SJCRH30 (cell line): ENCODE results near the gene EML3. TPM values are rescaled to one million over a fixed set of nuclear protein-coding genes. Genes with fewer than 3 reads are reported as not detected.
"Not testable (repeated sequence)": the region's sequence is repeated elsewhere in the genome, so short reads cannot be mapped to it uniquely, and the experiment has no call there.

Source experiments
- DNase-seq, 2 experiments: peaks; one replicate each; pipeline ENCODE4 v3.0.0-alpha.2; 2015 to 2020
- H3K27ac ChIP-seq: fragments of 250-450 bp; sonication (Bioruptor Pico); 2 replicates; pipeline ENCODE4 v1.5.1; 2020; ENCODE audit warnings: mild to moderate bottlenecking, moderate library complexity
- H3K27me3 ChIP-seq: fragments of 250-450 bp; sonication (Bioruptor Pico); 2 replicates; pipeline ENCODE4 v1.5.1; 2020; ENCODE audit warnings: mild to moderate bottlenecking, moderate library complexity
- H3K36me3 ChIP-seq: fragments of 250-450 bp; sonication (Bioruptor Pico); 2 replicates; pipeline ENCODE4 v1.5.1; 2020; ENCODE audit warnings: mild to moderate bottlenecking, moderate library complexity
- H3K4me1 ChIP-seq: fragments of 250-450 bp; sonication (Bioruptor Pico); 2 replicates; pipeline ENCODE4 v1.5.1; 2020; ENCODE audit warnings: mild to moderate bottlenecking, moderate library complexity
- H3K4me3 ChIP-seq: fragments of 250-450 bp; sonication (Bioruptor Pico); 2 replicates; pipeline ENCODE4 v1.5.1; 2020; ENCODE audit warnings: mild to moderate bottlenecking, moderate library complexity
- H3K9me3 ChIP-seq: fragments of 250-450 bp; sonication (Bioruptor Pico); replicated peaks from 2 replicates; pipeline ENCODE4 v1.5.1; 2020; ENCODE audit warnings: mild to moderate bottlenecking, moderate library complexity
- total RNA-seq: library from RNA; depleted of rRNA; stranded (reverse); fragments of >200 nt; shearing (Covaris generic); gene quantifications from 2 replicates; pipeline ENCODE4 v1.2.3, GENCODE V29; 2014; rRNA removed

EML3 gene, protein sequence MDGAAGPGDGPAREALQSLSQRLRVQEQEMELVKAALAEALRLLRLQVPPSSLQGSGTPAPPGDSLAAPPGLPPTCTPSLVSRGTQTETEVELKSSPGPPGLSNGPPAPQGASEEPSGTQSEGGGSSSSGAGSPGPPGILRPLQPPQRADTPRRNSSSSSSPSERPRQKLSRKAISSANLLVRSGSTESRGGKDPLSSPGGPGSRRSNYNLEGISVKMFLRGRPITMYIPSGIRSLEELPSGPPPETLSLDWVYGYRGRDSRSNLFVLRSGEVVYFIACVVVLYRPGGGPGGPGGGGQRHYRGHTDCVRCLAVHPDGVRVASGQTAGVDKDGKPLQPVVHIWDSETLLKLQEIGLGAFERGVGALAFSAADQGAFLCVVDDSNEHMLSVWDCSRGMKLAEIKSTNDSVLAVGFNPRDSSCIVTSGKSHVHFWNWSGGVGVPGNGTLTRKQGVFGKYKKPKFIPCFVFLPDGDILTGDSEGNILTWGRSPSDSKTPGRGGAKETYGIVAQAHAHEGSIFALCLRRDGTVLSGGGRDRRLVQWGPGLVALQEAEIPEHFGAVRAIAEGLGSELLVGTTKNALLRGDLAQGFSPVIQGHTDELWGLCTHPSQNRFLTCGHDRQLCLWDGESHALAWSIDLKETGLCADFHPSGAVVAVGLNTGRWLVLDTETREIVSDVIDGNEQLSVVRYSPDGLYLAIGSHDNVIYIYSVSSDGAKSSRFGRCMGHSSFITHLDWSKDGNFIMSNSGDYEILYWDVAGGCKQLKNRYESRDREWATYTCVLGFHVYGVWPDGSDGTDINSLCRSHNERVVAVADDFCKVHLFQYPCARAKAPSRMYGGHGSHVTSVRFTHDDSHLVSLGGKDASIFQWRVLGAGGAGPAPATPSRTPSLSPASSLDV
- 5.8 and 8.9 TPM in 2 replicates for total RNA-seq

DNA sequence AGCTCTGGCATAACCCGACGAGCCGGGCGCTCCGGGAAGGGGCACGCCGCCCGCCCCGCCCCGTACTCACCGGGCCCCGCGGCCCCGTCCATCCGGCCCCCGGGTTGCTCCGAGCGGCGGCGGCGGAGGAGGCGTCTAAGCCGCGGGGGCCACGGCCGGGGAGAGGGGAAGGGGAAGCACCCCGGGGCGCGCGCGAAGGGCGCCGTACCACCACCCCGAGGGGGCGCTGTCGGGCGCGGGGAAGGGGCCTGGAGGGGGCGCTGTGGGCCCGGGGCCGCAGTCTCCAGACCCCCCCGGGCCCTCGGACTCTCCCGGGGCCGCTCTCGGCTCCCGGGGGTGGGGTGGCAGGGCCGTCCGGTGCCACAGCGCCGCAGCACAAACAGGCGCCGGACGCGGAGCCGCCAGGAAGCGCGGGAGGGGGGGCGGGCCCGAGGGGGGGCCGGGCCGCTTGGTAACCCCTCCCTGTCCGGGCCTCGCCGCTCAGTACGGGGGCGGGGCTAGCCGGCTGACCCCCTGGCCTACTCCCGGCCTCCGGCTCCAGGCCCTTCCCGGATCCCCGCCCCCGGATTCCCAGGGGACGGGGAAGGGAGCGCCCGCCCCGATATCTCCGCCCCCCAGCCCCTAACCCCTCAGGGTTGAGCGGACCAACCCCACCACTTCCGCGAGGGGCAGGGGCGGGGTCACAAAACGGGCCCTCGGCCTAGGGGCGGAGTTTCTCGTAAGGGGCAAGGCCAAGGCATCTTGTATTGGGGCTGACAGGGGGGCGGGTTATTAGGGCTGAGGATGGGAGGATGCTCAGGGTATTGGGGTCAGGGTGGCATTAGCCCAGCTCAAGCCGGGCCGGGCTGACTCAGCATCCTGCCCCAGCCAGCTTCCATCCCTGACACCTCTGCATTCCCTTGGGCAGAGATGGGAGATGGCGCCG, at the start of gene EML3, which contains the start of gene ROM1:
Gene EML3 (minus strand): TSS at position 410 of the 925 bp plus-strand sequence. CDS start 318 bp downstream, at position 92.
Gene ROM1 (plus strand): TSS at position 892 of the 925 bp plus-strand sequence. CDS start 25 bp downstream, at position 917.
- peak within 1 kb of the TSS; percentile 45 for H3K27ac ChIP-seq
- no peaks in the 10 kb centered on the region for H3K27me3 ChIP-seq
- no peaks in the 10 kb centered on the region for H3K36me3 ChIP-seq
- H3K4me1 ChIP-seq: no peaks in the 10 kb centered on the region
- no peaks in the 10 kb centered on the region for H3K9me3 ChIP-seq
- peak; percentile 94 for DNase-seq
- peak within 1 kb of the TSS; percentile 79 for H3K4me3 ChIP-seq

DNA sequence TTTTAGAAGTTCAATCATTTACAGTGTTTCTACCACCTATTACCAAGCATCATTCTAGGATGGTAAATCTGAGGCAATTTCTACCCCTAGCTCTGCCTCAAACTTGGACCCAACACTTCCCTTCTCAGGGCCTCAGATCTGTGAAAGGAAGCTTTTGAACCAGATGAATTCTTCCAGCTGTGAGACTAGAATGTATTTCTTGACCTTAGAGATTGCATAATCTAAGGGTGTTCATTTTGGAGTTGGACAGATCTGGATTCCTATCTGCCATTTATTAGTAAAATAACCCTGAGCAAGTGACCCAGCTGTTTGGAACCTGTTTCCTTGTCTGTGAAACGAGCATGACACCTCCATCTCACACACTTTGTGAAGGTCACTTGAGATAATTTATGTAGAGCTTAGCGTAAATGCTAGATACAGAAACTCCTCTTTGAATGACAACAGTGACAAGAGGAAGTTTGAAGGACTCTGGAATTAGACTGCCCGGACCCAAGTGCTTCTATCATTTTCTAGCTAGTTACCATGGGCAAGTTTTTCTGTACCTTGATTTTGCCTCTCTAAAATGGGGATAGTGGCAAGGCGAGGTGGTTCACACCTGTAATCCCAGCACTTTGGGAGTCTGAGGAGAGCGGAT, 44.3 kb upstream of the EML3 start:
- no peak for DNase-seq
- H3K36me3 ChIP-seq: peaks cover 6% of the 10 kb centered on the region; the same call in 1 of the 2 replicates
- no peaks in the 10 kb centered on the region for H3K27me3 ChIP-seq

DNA sequence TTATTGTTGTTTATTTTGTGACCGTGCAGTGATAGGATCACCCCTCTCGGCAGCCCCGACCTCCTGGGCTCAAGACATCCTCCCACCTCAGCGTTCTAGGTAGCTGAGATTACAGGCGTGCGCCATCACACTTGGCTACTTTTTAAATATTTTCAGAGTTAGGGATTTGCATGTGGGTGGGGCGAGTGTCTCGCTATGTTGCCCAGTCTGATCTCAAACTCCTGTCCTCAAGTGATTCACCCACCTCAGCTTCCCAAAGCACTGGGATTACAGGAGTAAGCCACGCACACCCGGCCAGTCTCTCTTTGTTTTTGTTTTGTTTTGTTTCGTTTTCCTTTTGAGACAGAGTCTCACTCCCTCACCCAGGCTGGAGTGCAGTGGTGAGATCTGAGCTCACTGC, 41.7 kb upstream of the EML3 start:
- Histone ChIP-seq H3K27me3 (no peaks in the 10 kb centered on the region), H3K9me3 (no peaks in the 10 kb centered on the region), H3K4me1 (no peaks in the 10 kb centered on the region), H3K4me3 (no peak overlapping the region), H3K27ac (no peak overlapping the region), H3K36me3 (no peaks in the 10 kb centered on the region; the same call in 1 of the 2 replicates)
- no peak for DNase-seq

More for the DNA sequence above, 44.3 kb upstream of the EML3 start:
- Histone ChIP-seq H3K4me3 (no peak overlapping the region), H3K4me1 (no peaks in the 10 kb centered on the region), H3K27ac (no peak overlapping the region), H3K9me3 (no peaks in the 10 kb centered on the region)

DNA sequence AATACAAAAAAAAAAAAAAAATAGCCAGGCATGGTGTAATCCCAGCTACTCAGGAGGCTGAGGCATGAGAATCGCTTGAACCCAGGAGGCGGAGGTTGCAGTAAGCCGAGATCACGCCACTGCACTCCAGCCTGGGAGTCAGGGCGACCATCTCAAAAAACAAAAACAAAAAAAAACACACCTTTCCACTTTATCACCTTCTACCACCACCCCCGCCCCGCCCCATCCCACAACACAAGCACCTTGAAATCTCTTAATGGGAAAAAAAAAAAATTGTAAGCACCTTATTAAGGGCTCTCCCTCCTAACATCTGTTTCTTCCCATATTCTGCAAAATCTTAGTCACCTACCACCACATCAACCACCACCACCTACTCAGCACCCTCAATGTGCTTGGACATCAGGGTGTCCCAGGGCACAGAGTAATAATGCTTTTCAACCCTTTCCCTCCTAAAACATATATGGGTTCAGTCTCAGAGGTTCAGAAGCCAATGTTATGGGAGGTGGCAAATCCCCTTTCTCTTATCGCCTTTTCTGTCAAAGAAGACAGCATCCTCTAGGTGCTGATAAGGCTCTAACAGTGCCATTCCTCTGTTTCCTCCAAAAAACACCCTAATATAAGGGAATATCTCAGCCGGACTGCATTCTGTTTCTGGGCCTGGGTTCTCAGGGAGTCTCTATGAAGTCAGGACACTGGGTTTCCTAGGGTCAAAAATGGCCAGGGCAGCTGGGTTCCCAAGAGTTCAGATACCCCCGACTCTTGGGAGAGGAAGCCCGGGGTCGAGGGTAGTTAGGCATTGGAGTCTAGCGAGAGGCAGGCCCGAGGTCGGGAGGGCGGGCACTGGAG, 39.8 kb upstream of the EML3 start:
- no peaks in the 10 kb centered on the region for H3K27me3 ChIP-seq
- H3K9me3 ChIP-seq: no peaks in the 10 kb centered on the region
- no peak for DNase-seq
- no peaks in the 10 kb centered on the region; the same call in 1 of the 2 replicates for H3K36me3 ChIP-seq
- H3K27ac ChIP-seq: peak overlapping the region; percentile 67
- peak overlapping the region; percentile 94 for H3K4me3 ChIP-seq
- H3K4me1 ChIP-seq: no peaks in the 10 kb centered on the region

DNA sequence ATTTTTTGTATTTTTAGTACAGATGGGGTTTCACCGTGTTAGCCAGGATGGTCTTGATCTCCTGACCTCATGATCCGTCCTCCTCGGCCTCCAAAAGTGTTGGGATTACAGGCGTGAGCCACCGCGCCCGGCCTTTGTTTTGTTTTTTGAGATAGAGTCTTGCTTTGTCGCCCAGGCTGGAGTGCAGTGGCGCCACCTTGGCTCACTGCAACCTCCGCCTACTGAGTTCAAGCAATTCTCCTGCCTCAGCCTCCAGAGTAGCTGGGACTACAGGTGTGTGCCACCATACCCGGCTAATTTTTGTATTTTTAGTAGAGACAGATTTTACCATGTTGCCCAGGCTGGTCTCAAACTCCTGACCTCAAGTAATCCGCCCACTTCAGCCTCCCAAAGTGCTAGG, 37.7 kb upstream of the EML3 start:
- not testable (repeated sequence) for DNase-seq, H3K4me3 ChIP-seq, H3K27me3 ChIP-seq, H3K9me3 ChIP-seq, H3K27ac ChIP-seq, H3K4me1 ChIP-seq, H3K36me3 ChIP-seq

DNA sequence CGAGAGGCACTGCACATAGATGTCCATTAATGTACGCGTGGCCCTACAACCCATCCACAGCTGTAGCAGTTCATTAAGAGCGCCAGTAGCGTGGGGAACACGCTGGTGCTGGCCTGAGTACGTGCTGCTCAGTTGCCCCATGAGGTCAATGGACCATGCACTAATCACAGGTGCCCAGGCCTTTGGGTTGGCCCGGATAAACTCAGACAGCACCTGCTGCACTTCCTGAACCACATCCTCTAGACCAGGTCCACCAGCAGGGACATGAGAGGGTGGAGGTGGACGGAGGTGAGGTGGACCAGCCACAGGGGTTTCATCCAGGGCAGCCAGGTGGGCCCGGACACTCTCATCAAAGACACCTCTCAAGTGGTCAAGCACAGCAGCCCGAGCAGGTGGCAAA, 36.9 kb upstream of the EML3 start:
- no peak overlapping the region for H3K4me3 ChIP-seq
- no peak for DNase-seq
- H3K27ac ChIP-seq: no peak overlapping the region
- no peaks in the 10 kb centered on the region for H3K9me3 ChIP-seq
- no peaks in the 10 kb centered on the region; the same call in 1 of the 2 replicates for H3K36me3 ChIP-seq
- no peaks in the 10 kb centered on the region for H3K27me3 ChIP-seq
- H3K4me1 ChIP-seq: no peaks in the 10 kb centered on the region; the same call in 1 of the 2 replicates

DNA sequence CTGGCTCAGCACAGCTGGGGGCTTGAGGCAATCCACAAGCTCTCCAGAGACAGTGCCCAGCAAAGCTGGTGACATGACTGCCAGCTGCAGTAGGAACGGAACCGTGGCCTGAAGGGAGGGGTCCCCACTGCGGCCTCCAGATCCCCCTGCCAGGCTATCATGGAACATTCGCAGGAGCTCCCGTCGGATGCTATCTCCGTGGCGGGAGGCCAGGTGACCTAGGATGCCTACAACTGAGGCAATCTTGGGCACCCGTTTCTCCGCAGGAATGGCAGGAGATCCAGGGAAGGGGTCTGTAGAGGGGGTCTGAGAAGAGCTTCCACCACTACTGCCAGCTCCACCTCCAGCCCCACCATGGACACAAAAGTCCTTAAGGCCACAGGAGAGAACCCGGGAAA, 36.4 kb upstream of the EML3 start:
- Histone ChIP-seq H3K36me3 (peaks cover 2% of the 10 kb centered on the region; the same call in 1 of the 2 replicates), H3K4me1 (no peaks in the 10 kb centered on the region; the same call in 1 of the 2 replicates), H3K9me3 (no peaks in the 10 kb centered on the region), H3K27ac (no peak overlapping the region), H3K27me3 (no peaks in the 10 kb centered on the region), H3K4me3 (no peak overlapping the region)
- no peak for DNase-seq

DNA sequence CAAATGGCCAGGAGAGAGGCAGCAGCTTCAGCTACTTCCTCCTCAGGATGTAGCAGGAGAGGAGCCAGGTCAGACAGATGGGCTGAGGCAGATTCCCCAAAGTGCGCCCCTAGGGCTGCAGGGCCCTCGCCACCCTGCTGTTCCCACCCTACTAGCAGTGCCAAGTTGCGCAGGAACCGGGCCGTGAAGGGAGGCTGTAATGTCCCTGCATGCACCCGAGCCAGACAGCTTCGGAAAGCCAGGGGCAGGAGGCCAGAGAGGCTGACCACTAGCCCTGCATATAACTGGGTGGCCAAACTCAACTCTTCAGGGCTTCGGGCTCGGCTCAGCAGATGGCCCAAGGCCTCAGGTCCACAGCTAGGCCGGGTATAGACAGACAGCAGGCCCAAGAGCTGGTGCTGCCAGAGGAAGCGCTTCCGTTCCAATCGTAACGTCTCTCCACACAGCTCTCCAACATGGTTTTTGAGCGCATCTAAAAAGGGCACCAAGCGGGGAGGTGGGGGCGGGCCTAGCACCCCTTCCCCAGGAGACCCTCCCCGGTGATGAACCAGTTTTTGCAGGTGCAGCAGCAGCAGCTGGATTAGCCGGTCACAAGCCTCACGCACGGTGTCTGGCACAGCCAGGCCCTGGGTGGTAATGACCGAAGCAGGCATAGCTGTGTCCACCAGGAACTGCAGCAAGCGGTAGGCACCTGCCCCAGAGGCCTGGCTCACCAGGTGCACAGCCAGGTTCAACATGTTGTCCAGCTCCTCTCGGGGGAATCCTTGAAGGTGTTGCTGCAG, 35.8 kb upstream of the EML3 start:
- Histone ChIP-seq H3K36me3 (peaks cover 7% of the 10 kb centered on the region), H3K9me3 (no peaks in the 10 kb centered on the region), H3K4me1 (no peaks in the 10 kb centered on the region; the same call in 1 of the 2 replicates), H3K4me3 (no peak overlapping the region), H3K27me3 (no peaks in the 10 kb centered on the region), H3K27ac (no peak overlapping the region)
- DNase-seq: no peak

DNA sequence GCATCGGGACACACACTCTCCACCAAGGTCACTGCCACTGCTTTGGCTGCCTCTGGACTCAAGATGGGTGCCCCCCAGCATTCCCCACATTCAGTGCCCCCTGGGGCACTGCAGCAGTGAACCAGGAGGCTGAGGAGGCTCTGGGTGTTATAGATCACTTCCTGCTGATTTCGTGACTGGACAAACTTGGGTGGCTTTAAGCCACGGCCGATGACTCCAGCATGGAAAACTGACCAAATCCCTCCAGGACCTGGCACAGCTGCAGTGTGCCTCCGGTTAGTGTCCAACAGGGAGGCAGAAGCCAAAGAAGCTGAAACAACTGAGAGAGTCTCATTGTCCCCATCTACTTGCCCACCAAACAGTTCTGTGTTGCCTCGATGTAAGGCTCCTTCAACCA, 35.0 kb upstream of the EML3 start:
- peaks cover 10% of the 10 kb centered on the region for H3K36me3 ChIP-seq
- no peaks in the 10 kb centered on the region for H3K9me3 ChIP-seq
- no peak for DNase-seq
- no peaks in the 10 kb centered on the region for H3K27me3 ChIP-seq
- no peak overlapping the region for H3K4me3 ChIP-seq
- no peaks in the 10 kb centered on the region; the same call in 1 of the 2 replicates for H3K4me1 ChIP-seq
- no peak overlapping the region for H3K27ac ChIP-seq

DNA sequence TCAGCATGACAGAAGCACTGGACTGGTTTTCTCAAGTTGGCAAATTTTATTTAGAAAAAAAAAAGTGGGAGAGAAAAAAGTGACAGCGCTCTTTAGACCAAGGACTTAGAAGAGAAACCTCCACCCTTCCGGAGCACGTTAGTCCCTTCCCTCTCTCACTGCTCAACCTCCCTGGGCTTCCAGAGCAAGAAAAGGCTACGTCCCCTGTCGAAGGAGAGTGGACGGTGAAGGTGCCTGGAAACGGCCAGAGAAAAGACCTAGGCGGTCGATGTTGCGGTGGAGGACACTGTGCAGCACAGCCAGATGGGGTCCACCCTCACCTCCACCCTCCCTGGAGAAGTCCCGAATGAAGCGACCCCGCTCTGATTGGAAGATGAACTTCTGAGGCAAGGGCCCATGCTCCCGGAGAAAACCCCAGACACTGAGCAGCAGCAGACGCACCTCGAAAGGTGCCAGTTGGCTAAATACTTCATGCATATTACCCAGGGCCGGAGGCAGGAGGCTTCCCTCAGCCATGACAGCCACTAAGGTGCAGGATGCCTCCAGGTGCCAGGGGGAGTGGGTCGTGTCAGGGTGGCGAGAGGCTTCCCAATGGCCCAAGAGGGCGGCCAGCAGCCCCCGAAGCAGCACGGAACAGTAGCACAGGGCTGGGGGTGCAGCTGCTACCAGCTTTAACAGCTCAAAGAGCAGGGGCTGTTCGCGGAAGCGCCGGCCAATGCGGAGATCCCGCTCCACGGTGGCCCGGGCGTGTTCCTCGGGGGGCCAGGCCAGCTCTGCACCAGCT, 34.4 kb upstream of the EML3 start:
- H3K27ac ChIP-seq: no peak overlapping the region
- H3K36me3 ChIP-seq: peaks cover 12% of the 10 kb centered on the region
- no peak for DNase-seq
- H3K4me1 ChIP-seq: no peaks in the 10 kb centered on the region; the same call in 1 of the 2 replicates
- H3K27me3 ChIP-seq: no peaks in the 10 kb centered on the region
- no peaks in the 10 kb centered on the region for H3K9me3 ChIP-seq
- no peak overlapping the region for H3K4me3 ChIP-seq

DNA sequence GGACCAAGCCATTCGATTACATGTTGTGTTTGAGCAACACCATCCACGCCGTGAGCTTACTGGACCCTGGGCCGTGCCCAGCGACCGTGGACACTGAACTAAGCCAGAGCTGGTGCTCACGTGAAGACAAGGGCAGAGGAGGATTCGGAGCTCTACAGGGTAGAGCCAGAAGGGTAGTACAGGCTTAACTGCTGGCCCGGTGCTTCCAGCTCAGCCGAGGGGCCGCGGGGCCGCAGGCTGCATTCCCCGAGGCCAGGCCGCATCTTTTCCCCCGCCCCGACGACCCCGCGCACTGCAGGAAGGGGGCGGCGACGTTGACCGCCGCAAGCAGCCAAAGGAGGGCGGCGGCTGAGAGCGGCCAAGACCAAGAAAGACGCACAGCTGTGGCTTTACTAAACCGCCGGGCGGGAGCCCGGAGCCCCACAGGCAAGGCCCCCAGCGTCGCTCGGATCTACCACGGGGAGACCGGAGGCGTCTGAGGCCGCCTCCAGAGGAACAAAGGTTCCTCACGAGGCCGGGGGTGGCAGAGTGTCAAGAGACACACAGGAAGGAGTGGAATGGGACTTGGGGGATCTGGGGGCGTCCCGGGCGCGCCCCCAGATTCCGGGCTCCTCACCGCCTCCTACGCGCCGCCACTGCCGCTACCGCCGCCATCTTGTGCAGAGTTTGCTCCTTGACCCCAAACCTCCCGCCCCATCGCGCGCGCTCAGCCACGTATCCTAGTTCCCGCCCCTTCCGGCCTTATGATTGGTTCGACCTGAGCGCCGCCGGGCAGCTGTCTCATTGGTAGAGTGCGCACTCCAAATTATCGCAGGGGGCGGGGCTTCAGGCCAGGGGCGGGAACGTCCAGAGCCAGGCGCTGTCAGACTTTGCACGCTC, 33.6 kb upstream of the EML3 start, which contains the start of gene GANAB:
Gene GANAB (minus strand): TSS at position 668 of the 879 bp plus-strand sequence. CDS start 14 bp downstream, at position 654.
- Histone ChIP-seq H3K27ac (peak within 1 kb of the TSS; percentile 94), H3K4me1 (no peaks in the 10 kb centered on the region; the same call in 1 of the 2 replicates), H3K36me3 (peaks cover 12% of the 10 kb centered on the region), H3K4me3 (peak within 1 kb of the TSS; percentile 90), H3K9me3 (no peaks in the 10 kb centered on the region), H3K27me3 (no peaks in the 10 kb centered on the region)
- DNase-seq: peak; percentile 99
